GM20000 (cell line): ENCODE results near the gene PROK2.

Experiments used
- DNase-seq: peaks from one replicate; pipeline ENCODE4 v3.0.0; 2012; ENCODE audit warnings: low spot score
- CTCF ChIP-seq: IDR thresholded peaks from 2 replicates; pipeline ENCODE4 v1.5.1; 2012; ENCODE audit warnings: mild to moderate bottlenecking, control low read depth; ENCODE audit errors: extremely low read depth, missing control alignments

Gene PROK2

GRCh38 chr3:71787851-71788405 lies 3.0 kb upstream of the PROK2 start:
- TF ChIP-seq CTCF = no peak
- DNase-seq = no peak

- no peak for DNase-seq
- TF ChIP-seq CTCF = no peak
Measured at GRCh38 chr3:71786551-71786950, 1.6 kb upstream of the PROK2 start.

GRCh38 chr3:71786217-71786549 lies 1.2 kb upstream of the PROK2 start:
- no peak for TF ChIP-seq CTCF
- no peak for DNase-seq

GRCh38 chr3:71785532-71786216 lies 726 bp upstream of the PROK2 start:
- DNase-seq = peak; percentile 27
- TF ChIP-seq CTCF = no peak

- no peak for TF ChIP-seq CTCF
- DNase-seq = no peak
Measured at GRCh38 chr3:71784201-71784913, 591 bp downstream of the PROK2 start.

- no peak for DNase-seq
- no peak for TF ChIP-seq CTCF
Measured at GRCh38 chr3:71783152-71783551, 1.8 kb downstream of the PROK2 start.

- DNase-seq = no peak
- no peak for TF ChIP-seq CTCF
Measured at GRCh38 chr3:71780430-71780829, 4.5 kb downstream of the PROK2 start.
